Measurements from ENCODE around the gene NAA10.
A peak's percentile ranks its signal among the peaks of the same experiment; 100 is the strongest.

The NAA10 gene

DNA sequence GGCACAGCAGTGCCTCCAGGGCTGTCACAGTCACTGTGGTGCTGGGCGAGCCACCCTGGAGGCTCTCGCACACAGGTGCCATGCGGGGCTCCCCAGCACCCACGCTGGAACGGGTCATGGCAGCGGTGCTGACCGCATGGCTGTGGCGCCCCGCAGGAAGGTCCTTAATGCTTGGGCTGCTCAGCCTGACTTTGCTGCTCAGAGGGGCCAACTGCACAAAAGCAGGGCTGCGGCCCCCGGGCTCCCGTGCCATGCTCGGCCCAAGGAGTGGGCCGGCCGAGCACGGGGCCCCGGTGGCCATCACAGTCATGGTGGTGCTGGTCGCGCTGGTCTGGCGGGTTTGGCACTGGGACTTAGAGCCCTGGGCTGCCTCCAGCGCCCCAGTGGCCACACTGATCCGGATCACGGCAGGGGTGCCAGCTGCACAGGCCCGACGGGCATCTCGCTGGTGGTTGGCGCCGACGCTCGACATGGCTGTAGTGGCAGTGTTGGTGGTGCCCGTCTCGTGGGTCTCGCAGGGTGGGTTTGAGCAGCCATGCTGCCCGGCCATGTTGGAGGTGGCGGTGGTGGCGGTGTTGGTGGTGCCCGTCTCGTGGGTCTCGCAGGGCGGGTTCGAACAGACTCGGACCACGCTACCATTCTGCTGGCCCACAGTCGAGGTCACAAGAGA is 19.9 kb upstream of the NAA10 start:
- TF ChIP-seq POLR2A (IDR thresholded peaks at IDR 0.05; ENCODE audit: low read depth, low read length): no peak
- TF ChIP-seq TAF1 (IDR thresholded peaks at IDR 0.05; ENCODE audit: borderline replicate concordance, low read depth, low read length): no peak
- TF ChIP-seq POLR2AphosphoS5 (IDR thresholded peaks at IDR 0.05; ENCODE audit: low read depth, low read length): peak; percentile 10; the same call in 1 of the 2 replicates
- FAIRE-seq (no peak), DNase-seq (ENCODE audit: insufficient read length) (no peak)

DNA sequence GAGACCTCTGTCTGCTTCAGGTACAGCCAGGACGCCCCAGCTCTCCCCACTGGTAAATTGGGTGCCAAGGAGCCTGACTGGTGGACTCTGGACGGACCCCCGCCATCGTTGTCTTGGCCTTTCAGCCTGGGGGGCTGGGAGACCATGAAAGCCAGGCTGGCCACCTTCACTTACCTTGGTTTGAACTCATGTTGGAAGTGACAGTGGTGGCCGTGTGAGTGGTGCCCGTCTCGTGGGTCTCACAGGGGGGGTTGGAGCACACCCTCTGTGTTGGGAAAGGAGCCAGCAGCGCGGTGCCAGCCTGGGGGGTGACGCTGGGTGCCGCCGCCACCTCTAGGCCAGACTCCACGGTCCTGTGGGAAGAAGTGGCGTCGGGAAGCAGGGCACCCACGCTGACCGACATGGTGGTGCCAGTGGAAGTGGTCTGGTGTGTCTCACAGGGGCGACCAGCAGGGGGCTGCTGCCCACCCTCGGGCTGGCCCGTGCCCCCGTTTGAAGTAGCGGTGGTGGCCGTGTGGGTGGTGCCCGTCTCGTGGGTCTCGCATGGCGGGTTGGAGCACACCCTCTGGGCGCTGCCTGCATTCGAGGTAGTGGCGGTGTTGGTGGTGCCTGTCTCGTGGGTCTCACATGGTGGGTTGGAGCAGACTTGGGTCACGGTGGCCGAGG is 19.2 kb upstream of the NAA10 start:
- FAIRE-seq (no peak), DNase-seq (ENCODE audit: insufficient read length) (no peak)
- TF ChIP-seq POLR2A (IDR thresholded peaks at IDR 0.05; ENCODE audit: low read depth, low read length) (0 out of 2 replicates have a peak, but pooled peaks have one; percentile 46), TAF1 (IDR thresholded peaks at IDR 0.05; ENCODE audit: borderline replicate concordance, low read depth, low read length) (no peak)

DNA sequence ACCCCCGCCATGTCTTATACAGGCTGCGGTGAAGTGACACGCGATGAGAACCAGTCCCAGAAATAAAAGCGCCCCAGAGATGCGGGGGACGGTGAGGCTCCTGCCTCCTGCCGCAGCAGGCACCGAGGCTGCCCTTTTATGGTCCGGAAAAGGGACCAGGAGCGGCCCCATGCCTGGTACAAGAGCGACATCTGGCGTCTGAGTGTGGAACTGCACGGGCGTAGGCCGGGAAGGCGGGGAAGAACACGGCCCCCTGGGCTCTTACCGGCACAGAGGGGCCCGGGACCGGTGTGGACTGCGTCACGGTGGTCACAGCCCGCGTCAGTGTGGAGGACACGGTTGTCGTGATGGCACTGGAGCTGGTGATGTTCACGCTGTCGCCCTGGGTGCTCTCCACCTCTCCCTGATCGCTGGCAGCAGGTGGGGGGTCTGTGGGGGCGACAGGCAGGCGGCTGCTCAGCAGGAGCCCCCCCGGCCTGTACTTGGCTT is 18.5 kb upstream of the NAA10 start:
- no peak; the same call in 1 of the 2 replicates for TF ChIP-seq POLR2A (IDR thresholded peaks at IDR 0.05; ENCODE audit: low read depth, low read length)
- 0 out of 2 replicates have a peak, but pooled peaks have one; percentile 29 for TF ChIP-seq POLR2AphosphoS5 (IDR thresholded peaks at IDR 0.05; ENCODE audit: low read depth, low read length)
- DNase-seq (ENCODE audit: insufficient read length) (peak; percentile 96), FAIRE-seq (peak; percentile 95)

DNA sequence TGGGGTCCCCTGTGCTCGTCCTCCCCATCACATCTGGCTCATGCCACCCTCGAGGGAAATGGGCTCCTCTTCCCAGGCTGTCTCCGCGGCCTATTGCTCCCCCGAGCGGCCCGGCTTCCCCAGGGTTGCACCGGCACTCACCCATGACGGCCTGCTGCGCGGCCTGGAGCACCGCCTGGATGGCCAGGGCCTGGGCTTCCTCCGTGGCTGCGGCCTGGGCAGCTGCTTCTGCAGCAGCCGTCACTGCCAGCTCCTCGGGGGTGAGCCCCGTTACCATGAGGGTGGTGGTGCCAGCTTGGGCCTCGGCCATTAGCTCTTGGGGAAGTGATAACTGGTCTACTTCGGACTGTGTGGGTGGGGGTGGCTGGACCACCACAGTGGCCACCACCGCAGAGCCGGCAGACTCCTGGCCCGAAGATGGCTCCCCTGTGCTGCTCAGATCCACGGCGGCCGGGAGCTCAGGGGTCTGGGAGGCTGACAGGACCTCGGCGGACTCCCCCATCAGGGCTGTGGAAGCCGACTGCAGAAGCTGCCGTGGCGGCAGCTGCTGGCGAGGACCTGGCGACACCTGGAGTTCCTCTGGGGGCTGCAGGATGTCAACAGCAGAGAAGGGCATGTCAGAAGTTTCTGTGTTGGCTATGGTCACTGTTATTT is 17.7 kb upstream of the NAA10 start:
- DNase-seq (ENCODE audit: insufficient read length): no peak

DNA sequence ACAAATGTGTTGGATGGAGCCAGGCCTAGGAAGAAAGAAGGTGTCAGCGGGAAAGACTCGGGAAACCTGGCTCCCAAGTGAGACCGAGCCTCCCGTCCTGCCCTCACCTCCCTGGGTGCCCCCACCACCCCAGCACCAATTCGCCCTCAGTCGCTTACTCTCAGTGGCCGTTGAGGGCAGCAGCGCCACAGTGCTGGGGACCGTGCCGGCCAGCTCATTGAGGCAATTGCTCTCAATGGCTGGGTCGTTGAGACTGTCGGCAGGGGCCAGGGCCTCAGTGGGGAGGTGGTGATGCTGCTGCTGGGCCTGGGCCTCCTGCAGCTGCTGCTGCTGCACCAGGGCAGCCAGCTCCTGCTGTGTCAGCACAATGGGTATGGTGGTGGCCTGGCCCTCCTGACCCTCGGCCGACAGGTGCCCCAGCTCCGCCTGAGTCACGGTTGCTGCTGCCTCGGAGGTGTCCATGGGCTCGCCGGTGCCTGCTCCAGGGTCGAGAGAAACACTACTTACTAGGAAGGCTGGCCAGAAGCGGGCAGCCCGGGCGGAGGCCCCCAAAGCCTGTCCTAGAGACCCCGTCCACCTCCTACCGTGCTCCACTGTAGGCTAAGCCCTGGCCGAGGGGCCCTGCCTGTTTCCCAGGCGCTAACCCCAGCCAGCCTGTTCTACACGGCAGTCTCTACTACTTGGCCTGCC is 17.0 kb upstream of the NAA10 start:
- TF ChIP-seq TAF1 (IDR thresholded peaks at IDR 0.05; ENCODE audit: borderline replicate concordance, low read depth, low read length) (no peak), POLR2AphosphoS5 (IDR thresholded peaks at IDR 0.05; ENCODE audit: low read depth, low read length) (no peak), POLR2A (IDR thresholded peaks at IDR 0.05; ENCODE audit: low read depth, low read length) (no peak)
- FAIRE-seq: no peak
- DNase-seq (ENCODE audit: insufficient read length): no peak

More for the DNA sequence above, 17.7 kb upstream of the NAA10 start:
- no peak for TF ChIP-seq POLR2A (IDR thresholded peaks at IDR 0.05; ENCODE audit: low read depth, low read length)
- no peak for TF ChIP-seq POLR2AphosphoS5 (IDR thresholded peaks at IDR 0.05; ENCODE audit: low read depth, low read length)
- TF ChIP-seq TAF1 (IDR thresholded peaks at IDR 0.05; ENCODE audit: borderline replicate concordance, low read depth, low read length): no peak
- FAIRE-seq: no peak

DNA sequence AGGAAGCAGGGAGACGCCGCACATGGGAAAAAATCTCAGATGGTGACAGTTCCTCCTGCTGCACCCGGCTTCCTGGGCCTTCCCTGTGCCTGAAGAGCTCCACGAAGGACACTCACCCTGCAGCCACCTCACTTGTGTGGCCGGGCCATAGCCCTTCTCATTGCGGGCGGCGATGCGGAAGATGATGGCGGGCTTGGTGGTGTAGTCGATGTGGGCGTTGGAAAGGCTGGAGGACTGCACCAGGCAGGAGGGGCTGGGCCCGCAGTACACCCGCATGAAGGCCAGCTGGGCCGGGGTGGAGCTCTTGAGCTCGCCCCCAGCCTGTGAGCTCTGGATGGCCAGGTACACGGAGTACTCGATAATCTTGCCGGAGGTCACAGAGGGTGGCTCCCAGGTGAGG is 15.3 kb upstream of the NAA10 start:
- DNase-seq (ENCODE audit: insufficient read length) (no peak), FAIRE-seq (no peak)
- no peak for TF ChIP-seq POLR2AphosphoS5 (IDR thresholded peaks at IDR 0.05; ENCODE audit: low read depth, low read length)
- TF ChIP-seq TAF1 (IDR thresholded peaks at IDR 0.05; ENCODE audit: borderline replicate concordance, low read depth, low read length): no peak
- no peak; the same call in 1 of the 2 replicates for TF ChIP-seq POLR2A (IDR thresholded peaks at IDR 0.05; ENCODE audit: low read depth, low read length)

DNA sequence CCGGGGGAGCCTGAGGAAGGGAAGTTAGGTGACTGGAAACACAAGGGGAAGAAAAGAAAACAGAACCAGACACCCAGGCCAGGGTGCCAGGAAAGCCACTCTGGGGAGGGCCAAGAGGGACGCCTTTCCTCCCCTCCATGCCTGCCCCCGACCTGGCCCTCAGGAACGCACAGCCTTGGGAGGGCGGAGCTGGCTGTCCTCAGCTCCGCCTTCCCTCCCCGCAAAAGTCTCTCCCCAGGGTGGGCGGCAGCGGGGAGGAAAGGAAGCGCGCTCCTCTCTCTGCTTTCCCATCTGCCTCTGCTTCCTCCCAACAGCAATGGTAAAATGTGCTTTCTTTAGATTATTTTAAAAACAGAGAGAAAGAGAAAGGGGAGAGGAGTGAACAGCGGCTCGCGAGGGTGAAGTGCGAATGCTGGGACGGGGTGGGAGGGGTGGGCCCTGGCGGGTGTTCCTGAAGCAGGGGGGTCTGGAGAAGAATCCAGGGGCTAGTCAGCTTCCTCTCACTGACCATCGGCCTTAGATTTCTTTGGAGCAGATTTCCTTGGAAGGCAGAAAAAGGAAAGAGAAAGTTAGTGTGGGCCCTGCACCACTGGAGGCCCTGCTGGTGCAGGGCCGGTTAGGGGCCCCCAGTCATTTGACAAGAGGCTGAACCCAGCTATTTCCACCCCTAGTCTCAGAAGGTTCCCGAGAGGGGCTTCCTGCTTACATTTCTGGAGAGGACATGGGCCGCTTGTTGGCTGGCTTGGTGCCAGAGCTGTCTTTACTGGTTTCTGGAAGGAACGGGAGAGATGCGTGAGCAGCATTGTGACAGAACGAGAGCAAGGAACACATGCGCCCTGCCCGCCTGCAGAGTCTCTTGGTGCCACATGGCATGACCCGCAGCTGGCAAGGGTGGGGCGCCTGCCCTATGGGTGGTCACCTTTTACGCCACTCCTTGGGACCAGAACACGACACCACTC is 14.3 kb upstream of the NAA10 start:
- FAIRE-seq (no peak), DNase-seq (ENCODE audit: insufficient read length) (no peak)
- no peak for TF ChIP-seq TAF1 (IDR thresholded peaks at IDR 0.05; ENCODE audit: borderline replicate concordance, low read depth, low read length)
- no peak for TF ChIP-seq POLR2A (IDR thresholded peaks at IDR 0.05; ENCODE audit: low read depth, low read length)
- TF ChIP-seq POLR2AphosphoS5 (IDR thresholded peaks at IDR 0.05; ENCODE audit: low read depth, low read length): no peak

DNA sequence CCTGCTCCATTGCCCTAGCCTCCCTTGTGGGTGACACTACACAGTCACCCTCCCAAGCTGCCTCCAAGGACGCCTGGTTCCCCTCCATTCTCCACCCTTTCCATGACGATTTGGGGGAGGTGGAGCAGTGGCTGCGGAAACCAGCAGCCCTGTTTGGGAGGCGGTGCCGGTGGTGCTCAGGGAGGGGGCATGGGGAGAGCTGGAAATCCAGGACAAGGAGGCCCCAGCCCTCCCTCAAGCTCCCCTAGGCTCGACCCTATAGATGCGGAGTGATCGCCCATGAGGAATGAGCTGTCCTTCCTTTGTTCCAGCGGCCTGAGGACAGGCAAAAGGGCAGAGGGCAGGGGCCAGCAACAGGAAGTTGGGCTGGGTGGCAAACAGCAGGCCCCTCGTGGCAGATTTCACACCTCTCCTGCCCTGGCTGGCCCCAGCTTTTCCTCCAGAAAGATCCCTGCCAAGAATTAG is 13.2 kb upstream of the NAA10 start:
- no peak for FAIRE-seq
- TF ChIP-seq POLR2A (IDR thresholded peaks at IDR 0.05; ENCODE audit: low read depth, low read length): no peak; the same call in 1 of the 2 replicates
- no peak for TF ChIP-seq TAF1 (IDR thresholded peaks at IDR 0.05; ENCODE audit: borderline replicate concordance, low read depth, low read length)
- 0 out of 2 replicates have a peak, but pooled peaks have one; percentile 21 for TF ChIP-seq POLR2AphosphoS5 (IDR thresholded peaks at IDR 0.05; ENCODE audit: low read depth, low read length)
- no peak for DNase-seq (ENCODE audit: insufficient read length)

DNA sequence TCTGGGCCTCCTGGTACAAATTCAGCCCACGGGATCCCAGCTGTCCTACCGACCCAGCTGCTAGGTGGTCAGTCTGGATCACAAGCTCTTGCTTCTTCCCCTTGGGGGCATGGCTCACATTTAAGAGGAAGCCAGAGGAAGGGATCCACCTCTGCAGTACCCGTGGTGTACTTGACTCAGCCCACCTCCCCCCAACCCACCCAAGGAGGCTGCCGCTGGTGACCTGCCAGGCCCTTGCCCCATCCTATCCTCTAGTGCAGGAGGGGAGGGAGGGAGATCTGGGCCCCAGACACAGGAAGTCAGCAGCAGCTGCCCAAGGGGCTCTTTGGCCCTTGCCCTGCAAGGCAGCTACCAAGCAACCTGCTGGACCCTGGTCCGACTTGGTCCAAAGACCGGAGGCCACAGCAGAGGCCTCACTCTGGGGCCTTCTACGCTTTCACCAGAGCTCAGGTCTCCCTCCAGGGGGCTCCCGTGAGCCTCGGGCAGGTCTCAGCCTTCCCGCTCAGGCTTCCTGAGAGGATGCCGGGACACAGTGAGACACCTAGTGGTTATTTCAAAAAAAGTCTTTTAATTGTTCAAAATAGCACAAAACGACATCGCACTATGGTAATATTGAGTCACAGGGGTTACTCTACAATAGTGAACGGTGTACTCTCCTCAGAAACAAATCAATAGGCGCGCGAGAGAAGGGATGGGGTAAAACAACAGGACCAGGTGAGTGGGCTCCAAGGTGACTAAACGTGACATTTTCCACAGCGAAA is 12.4 kb upstream of the NAA10 start:
- FAIRE-seq: peak; percentile 88
- TF ChIP-seq POLR2A (IDR thresholded peaks at IDR 0.05; ENCODE audit: low read depth, low read length) (0 out of 2 replicates have a peak, but pooled peaks have one; percentile 22), TAF1 (IDR thresholded peaks at IDR 0.05; ENCODE audit: borderline replicate concordance, low read depth, low read length) (no peak), POLR2AphosphoS5 (IDR thresholded peaks at IDR 0.05; ENCODE audit: low read depth, low read length) (no peak; the same call in 1 of the 2 replicates)
- peak; percentile 93 for DNase-seq (ENCODE audit: insufficient read length)

Measured in GM12892 (cell line).